SH-SY5Y (cell line): ENCODE results near the gene TIGD7.

Experiments
- GATA2 ChIP-seq: IDR thresholded peaks from 2 replicates; pipeline ENCODE4 v1.6.1; 2011; ENCODE audit warnings: mild to moderate bottlenecking, low read depth, low read length
- GATA3 ChIP-seq: IDR thresholded peaks from 2 replicates; pipeline ENCODE4 v1.6.1; 2011; ENCODE audit warnings: low read depth, mild to moderate bottlenecking, low read length, moderate library complexity

DNA sequence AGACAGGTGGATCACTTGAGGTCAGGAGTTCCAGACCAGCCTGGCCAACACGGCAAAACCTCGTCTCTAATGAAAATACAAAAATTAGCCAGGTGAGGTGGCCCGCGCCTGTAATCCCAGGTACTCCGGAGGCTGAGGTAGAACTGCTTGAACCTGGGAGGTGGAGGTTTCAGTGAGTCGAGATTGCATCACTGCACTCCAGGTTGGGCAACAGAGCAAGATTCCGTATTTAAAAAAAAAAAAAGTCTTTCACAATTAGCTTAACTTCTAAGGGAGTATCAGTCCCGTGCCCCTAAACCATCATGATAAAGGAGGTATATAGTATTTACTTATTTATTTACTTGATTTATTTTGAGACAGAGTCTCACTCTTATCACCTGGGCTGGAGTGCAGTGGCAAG, 45.4 kb downstream of the TIGD7 start:
- no peak for TF ChIP-seq GATA3
- no peak for TF ChIP-seq GATA2
